Measurements from ENCODE around the gene AP1G2.

Gene AP1G2

DNA sequence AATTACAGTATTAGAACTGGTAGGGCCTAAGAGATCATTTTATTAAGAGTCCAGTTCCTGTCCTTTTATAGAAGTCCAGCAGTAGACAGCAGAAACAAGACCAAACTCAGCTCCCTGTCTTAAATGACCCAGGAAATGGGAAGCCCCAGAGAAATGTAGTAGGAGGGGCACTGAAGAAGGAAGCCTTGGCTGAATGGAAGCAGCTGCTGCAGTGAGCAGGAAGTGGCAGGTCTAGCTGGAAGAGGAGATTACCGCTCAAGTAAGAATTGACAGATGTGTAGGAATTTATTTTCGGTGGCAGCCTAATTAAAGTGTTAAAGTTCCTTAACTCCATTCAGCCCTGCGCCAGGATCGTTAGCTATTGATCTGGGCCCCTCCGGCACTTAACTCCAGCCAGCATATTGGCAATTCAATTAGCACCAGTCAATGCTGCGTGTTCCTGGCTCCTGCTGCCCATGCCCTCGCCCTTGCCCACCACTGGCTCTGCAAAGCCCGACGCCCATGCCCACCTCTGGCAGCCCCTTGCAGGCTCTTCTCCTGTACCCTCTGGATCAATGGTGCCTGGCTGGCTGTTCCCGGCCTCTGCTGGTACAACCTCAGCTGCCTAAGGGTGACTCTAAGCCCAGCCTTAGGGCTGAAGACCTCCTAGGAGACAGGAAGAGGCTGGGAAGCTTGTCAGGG is 37.1 kb downstream of the AP1G2 start:
- H3K79me2 ChIP-seq: peaks cover 15% of the 10 kb centered on the region
- no peaks in the 10 kb centered on the region for H3K9me3 ChIP-seq (ENCODE audit: control insufficient read depth, low read length)
- H3K36me3 ChIP-seq (ENCODE audit: control insufficient read depth, insufficient read depth, low read length): no peaks in the 10 kb centered on the region
- peaks cover 48% of the 10 kb centered on the region for H3K4me1 ChIP-seq
- peak overlapping the region; percentile 0 for H3K4me2 ChIP-seq (ENCODE audit: low read length)
- no peaks in the 10 kb centered on the region for H3K27me3 ChIP-seq (ENCODE audit: control insufficient read depth, insufficient read depth, low read length)
- H3K9ac ChIP-seq: no peak overlapping the region
- TF ChIP-seq, protein P1, sequence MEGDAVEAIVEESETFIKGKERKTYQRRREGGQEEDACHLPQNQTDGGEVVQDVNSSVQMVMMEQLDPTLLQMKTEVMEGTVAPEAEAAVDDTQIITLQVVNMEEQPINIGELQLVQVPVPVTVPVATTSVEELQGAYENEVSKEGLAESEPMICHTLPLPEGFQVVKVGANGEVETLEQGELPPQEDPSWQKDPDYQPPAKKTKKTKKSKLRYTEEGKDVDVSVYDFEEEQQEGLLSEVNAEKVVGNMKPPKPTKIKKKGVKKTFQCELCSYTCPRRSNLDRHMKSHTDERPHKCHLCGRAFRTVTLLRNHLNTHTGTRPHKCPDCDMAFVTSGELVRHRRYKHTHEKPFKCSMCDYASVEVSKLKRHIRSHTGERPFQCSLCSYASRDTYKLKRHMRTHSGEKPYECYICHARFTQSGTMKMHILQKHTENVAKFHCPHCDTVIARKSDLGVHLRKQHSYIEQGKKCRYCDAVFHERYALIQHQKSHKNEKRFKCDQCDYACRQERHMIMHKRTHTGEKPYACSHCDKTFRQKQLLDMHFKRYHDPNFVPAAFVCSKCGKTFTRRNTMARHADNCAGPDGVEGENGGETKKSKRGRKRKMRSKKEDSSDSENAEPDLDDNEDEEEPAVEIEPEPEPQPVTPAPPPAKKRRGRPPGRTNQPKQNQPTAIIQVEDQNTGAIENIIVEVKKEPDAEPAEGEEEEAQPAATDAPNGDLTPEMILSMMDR (IDR thresholded peaks at IDR 0.05): no peak
- H3K4me3 ChIP-seq (ENCODE audit: low read depth, low read length): no peak overlapping the region
- H3K27ac ChIP-seq: peak overlapping the region; percentile 89
- peak overlapping the region; percentile 12 for H2AFZ ChIP-seq

DNA sequence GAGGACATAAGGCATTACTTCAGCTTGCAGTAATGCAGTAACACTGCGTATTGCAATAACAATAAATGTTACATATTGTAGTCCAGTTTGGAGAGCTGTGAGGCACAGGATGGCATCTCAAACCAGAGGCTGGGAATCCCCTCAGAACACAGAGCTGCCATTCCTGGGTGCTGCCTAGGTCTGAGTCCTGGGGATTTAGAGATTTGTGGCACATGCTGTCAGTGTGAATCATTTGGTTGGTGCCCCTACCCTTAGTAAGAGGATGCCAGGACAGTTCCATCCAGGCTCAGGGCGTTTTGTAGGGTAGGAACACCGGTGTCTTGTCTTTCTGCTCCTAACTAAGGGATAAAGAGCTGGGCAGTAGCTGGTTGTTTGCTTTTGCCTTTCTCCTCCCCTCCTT is 38.6 kb downstream of the AP1G2 start:
- TF ChIP-seq, protein P1 (IDR thresholded peaks at IDR 0.05): no peak
- Histone ChIP-seq H3K9me3 (ENCODE audit: control insufficient read depth, low read length) (no peaks in the 10 kb centered on the region), H3K4me2 (ENCODE audit: low read length) (peak overlapping the region; percentile 67), H3K36me3 (ENCODE audit: control insufficient read depth, insufficient read depth, low read length) (no peaks in the 10 kb centered on the region), H3K4me3 (ENCODE audit: low read depth, low read length) (no peak overlapping the region), H3K27me3 (ENCODE audit: control insufficient read depth, insufficient read depth, low read length) (no peaks in the 10 kb centered on the region), H2AFZ (peak overlapping the region; percentile 17), H3K4me1 (peaks cover 48% of the 10 kb centered on the region), H3K27ac (peak overlapping the region; percentile 89), H3K79me2 (peaks cover 15% of the 10 kb centered on the region), H3K9ac (no peak overlapping the region)

DNA sequence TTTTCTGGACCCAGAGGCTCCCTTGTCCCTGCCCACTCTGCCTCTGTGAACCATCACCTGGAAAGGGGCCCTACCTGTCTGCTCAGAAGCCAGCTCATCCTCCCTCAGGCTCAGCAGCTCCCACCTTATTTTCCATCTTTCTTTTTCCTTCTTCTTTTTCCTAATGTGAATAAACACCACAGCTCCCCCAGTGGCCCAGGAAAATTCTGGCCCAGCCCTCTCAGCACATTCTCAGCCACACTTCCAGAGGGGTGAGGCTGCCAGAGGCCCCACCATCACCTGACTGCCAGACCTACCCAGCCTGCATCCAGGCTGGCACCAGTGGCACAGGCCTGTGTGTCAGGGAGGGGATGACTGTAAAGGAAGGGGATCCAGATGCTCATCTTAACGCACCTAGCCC is 39.0 kb downstream of the AP1G2 start:
- no peak overlapping the region for H3K4me3 ChIP-seq (ENCODE audit: low read depth, low read length)
- no peak overlapping the region for H3K4me2 ChIP-seq (ENCODE audit: low read length)
- H3K4me1 ChIP-seq: peaks cover 48% of the 10 kb centered on the region
- no peak overlapping the region for H3K9ac ChIP-seq
- no peaks in the 10 kb centered on the region for H3K36me3 ChIP-seq (ENCODE audit: control insufficient read depth, insufficient read depth, low read length)
- peak overlapping the region; percentile 17 for H2AFZ ChIP-seq
- peaks cover 12% of the 10 kb centered on the region for H3K79me2 ChIP-seq
- no peaks in the 10 kb centered on the region for H3K27me3 ChIP-seq (ENCODE audit: control insufficient read depth, insufficient read depth, low read length)
- TF ChIP-seq, protein P1 (IDR thresholded peaks at IDR 0.05): peak; percentile 58
- H3K9me3 ChIP-seq (ENCODE audit: control insufficient read depth, low read length): no peaks in the 10 kb centered on the region
- H3K27ac ChIP-seq: peak overlapping the region; percentile 89

DNA sequence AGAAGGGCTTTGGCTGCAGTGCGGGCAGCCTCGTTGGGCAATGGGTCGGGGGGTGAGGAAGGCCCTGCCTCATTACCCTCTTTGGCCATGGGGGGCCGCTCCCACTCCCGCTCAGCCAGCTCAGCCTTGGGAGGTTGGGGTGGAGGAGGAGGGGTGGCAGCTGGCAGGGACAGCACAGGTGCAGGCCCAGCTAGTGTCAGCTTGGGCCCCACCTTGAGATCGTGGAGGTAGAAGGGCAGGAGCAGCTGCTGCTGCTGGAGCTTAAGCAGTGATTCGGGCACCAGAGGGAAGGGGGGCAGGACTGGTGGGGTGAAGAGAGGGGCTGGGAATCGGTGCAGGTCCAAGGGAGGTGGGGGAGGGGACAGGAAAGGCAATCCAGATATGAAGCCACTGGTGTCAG is 42.0 kb downstream of the AP1G2 start:
- TF ChIP-seq, protein P1 (IDR thresholded peaks at IDR 0.05): no peak
- no peaks in the 10 kb centered on the region for H3K27me3 ChIP-seq (ENCODE audit: control insufficient read depth, insufficient read depth, low read length)
- H3K79me2 ChIP-seq: no peaks in the 10 kb centered on the region
- no peaks in the 10 kb centered on the region for H3K9me3 ChIP-seq (ENCODE audit: control insufficient read depth, low read length)
- no peak overlapping the region for H2AFZ ChIP-seq
- no peak overlapping the region for H3K27ac ChIP-seq
- no peak overlapping the region for H3K9ac ChIP-seq
- H3K4me3 ChIP-seq (ENCODE audit: low read depth, low read length): no peak overlapping the region
- H3K4me1 ChIP-seq: peaks cover 33% of the 10 kb centered on the region
- H3K4me2 ChIP-seq (ENCODE audit: low read length): no peak overlapping the region
- no peaks in the 10 kb centered on the region for H3K36me3 ChIP-seq (ENCODE audit: control insufficient read depth, insufficient read depth, low read length)

DNA sequence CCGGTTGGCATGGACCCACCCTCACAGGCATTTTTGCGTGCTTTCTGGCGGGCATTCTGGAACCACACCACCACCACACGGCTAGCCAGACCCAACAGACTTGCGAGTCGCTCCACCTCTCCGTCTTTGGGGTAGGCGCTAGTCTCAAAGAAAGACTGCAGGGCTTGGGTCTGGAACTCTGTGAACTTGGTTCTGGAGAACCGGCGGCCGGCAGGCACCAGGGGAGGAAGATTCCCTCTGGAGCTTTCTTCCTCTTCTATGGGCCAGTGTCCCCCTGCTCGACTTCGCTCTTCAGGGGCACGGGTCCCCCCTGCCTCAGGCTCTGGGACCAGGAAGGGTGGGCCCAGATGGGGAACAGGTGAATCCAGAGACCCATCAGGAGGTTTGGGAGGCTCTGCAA is 42.6 kb downstream of the AP1G2 start:
- Histone ChIP-seq H3K4me2 (ENCODE audit: low read length) (no peak overlapping the region), H3K27ac (no peak overlapping the region), H3K27me3 (ENCODE audit: control insufficient read depth, insufficient read depth, low read length) (no peaks in the 10 kb centered on the region), H2AFZ (no peak overlapping the region), H3K36me3 (ENCODE audit: control insufficient read depth, insufficient read depth, low read length) (no peaks in the 10 kb centered on the region), H3K9ac (no peak overlapping the region), H3K79me2 (no peaks in the 10 kb centered on the region), H3K4me1 (peaks cover 26% of the 10 kb centered on the region), H3K9me3 (ENCODE audit: control insufficient read depth, low read length) (no peaks in the 10 kb centered on the region), H3K4me3 (ENCODE audit: low read depth, low read length) (no peak overlapping the region)
- TF ChIP-seq, protein P1 (IDR thresholded peaks at IDR 0.05): no peak
